HG02763 (cell line): ENCODE data around the gene XPR1.
"Not testable (repeated sequence)": the region's sequence is repeated elsewhere in the genome, so short reads cannot be mapped to it uniquely, and the experiment has no call there.

Experiments used
- ATAC-seq: cut with Tn5 transposase; IDR thresholded peaks from one replicate; pipeline ENCODE4 v1.9.1; 2021; ENCODE audit warnings: mild to moderate bottlenecking, moderate library complexity; ENCODE audit not compliant: unreplicated experiment

Gene XPR1

GRCh38 chr1:180710746-180711145 lies 78.9 kb downstream of the XPR1 start:
- not testable (repeated sequence) for ATAC-seq

GRCh38 chr1:180711260-180711659 lies 79.4 kb downstream of the XPR1 start:
- not testable (repeated sequence) for ATAC-seq

GRCh38 chr1:180720753-180721152 lies 88.9 kb downstream of the XPR1 start:
- ATAC-seq, result no peak

- no peak for ATAC-seq
Observed at GRCh38 chr1:180722586-180722985, 90.8 kb downstream of the XPR1 start.

GRCh38 chr1:180724055-180724454 lies 92.2 kb downstream of the XPR1 start:
- no peak for ATAC-seq

- ATAC-seq, result not testable (repeated sequence)
Observed at GRCh38 chr1:180726024-180726423, 94.2 kb downstream of the XPR1 start.

GRCh38 chr1:180727751-180728150 lies 95.9 kb downstream of the XPR1 start:
- ATAC-seq, result not testable (repeated sequence)

GRCh38 chr1:180728472-180729106 lies 96.8 kb downstream of the XPR1 start:
- ATAC-seq, result no peak

- ATAC-seq, result no peak
Observed at GRCh38 chr1:180731131-180731530, 99.3 kb downstream of the XPR1 start.

- ATAC-seq, result no peak
Observed at GRCh38 chr1:180732866-180733265, 101.0 kb downstream of the XPR1 start.

GRCh38 chr1:180734366-180734765 lies 102.5 kb downstream of the XPR1 start:
- no peak for ATAC-seq

- no peak for ATAC-seq
Observed at GRCh38 chr1:180742663-180743062, 110.8 kb downstream of the XPR1 start.

GRCh38 chr1:180743868-180744267 lies 112.0 kb downstream of the XPR1 start:
- no peak for ATAC-seq

- no peak for ATAC-seq
Observed at GRCh38 chr1:180745098-180745497, 113.3 kb downstream of the XPR1 start.

- ATAC-seq, result no peak
Observed at GRCh38 chr1:180751921-180752320, 120.1 kb downstream of the XPR1 start.

GRCh38 chr1:180754453-180754852 lies 122.6 kb downstream of the XPR1 start:
- ATAC-seq, result no peak

- no peak for ATAC-seq
Observed at GRCh38 chr1:180757657-180758056, 125.8 kb downstream of the XPR1 start.

GRCh38 chr1:180762796-180763195 lies 131.0 kb downstream of the XPR1 start:
- no peak for ATAC-seq

- no peak for ATAC-seq
Observed at GRCh38 chr1:180765151-180765550, 133.3 kb downstream of the XPR1 start.

GRCh38 chr1:180769889-180770288 lies 138.1 kb downstream of the XPR1 start:
- no peak for ATAC-seq

GRCh38 chr1:180773210-180773865 lies 141.5 kb downstream of the XPR1 start:
- no peak for ATAC-seq

- ATAC-seq, result no peak
Observed at GRCh38 chr1:180775801-180776200, 144.0 kb downstream of the XPR1 start.
